Fibroblast of skin of left quadriceps (primary cell): Measurements from ENCODE around the gene S100A16.
"Not testable (repeated sequence)": the region's sequence is repeated elsewhere in the genome, so short reads cannot be mapped to it uniquely, and the experiment has no call there.

ENCODE experiments used
- DNase-seq, 2 experiments: peaks; one replicate each; pipeline ENCODE4 v3.0.0-alpha.2; 2013; ENCODE audit warnings: low read depth in 2 of 2

S100A16 gene

DNA sequence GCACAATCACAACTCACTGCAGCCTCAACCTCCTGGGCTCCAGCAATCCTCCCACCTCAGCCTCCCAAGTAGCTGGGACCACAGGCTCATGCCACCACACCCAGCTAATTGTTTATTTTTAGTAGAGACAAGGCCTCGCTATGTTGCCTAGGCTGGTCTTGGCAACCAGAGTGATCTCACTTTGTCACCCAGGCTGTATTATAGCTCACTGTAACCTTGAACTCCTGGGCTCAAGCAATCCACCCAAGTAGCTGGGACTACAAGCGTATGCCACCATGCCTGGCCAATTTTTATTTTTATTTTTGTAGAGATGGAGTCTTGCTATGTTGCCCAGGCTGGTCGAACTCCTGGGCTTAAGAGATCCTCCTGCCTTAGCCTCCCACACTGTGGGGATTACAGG lies 50.9 kb downstream of the S100A16 start:
- not testable (repeated sequence) for DNase-seq

DNA sequence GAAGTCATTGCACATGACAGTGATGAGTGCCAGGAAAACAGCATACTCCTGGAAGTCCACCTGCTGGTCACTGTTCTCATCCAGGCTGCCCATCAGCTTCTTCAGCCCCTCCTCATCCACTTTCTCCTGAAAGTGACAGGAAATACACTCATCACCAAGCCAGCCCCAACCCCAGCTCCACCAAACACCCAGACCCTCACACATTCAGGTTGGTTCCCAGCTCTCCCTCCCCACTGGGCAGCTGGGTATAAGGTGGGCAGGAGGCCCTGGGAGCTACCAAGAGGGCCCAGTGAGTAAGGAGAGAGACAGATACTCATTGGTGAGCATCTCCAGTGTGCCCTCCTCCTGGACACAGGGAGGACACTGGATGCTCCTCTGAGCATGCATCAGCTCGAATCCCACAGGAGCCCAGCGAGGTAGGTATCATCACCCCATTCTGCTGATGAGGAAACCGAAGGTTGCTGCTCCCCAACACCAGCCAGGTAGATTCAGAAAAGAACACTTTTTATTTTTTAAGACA lies 51.4 kb downstream of the S100A16 start:
- DNase-seq, result no peak

DNA sequence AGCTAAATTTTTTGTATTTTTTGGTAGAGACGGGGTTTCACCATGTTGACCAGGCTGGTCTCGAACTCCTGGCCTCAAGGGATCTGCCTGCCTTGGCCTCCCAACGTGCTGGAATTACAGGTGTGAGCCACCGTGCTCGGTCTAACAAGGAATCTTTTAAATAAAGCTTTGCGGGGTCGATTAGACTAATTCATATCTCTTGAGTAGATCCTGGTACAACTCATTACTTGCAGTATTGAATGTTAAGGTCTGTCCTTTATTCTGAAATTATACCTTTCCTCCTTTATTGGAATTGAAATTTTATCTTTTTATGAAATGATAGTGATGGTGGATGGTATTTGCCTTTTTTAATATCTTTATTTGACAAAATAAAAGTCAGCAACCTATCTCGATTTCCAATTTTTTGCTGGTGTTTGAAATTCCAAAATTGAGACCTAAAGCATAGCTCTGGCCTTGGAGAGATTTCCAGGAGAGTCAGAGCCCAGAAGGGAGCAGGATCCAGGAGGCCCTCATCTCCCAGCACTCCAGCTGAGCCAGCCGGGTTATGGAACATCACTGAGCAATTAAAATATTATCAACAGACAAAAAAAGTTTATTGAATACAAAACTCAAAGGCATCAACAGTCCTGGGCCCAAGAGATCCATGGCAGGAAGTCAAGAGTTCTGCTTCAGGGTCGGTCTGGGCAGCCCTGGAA lies 52.0 kb downstream of the S100A16 start:
- DNase-seq, result no peak

DNA sequence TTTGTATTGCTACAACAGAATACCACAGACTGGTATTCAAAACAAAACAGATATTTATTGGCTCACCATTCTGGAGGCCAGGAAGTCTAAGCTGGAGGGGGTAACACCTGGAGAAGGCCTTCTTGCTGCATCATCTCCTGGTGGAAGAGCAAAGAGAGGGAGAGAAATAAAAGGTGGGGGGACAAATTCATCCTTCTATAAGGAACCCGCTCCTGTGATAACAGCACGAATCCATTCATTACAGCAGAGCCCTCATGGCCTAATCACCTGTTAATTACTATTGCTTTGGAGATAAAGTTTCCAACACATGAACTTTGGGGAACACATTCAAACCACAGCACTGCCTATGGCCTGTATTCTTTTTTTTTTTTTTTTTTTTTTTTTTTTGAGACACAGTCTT lies 52.7 kb downstream of the S100A16 start:
- DNase-seq, result no peak

DNA sequence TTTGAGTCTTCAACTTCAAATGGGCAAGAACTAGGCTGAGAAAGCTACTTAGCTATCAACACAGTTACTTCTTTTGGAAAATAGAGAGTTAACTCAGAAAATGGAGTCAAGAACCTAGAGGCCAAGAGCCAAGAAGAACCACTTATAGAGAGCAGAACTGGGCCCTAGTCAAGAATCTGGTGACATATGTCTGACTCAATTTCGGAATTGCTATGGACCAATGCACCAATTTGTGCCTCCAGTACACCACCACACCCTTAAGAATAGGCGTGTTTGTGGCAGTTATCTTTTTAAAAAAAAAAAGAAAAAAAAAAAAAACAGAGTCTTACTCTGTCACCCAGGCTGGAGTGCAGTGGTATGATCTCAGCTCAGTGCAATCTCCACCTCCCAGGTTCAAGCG lies 55.1 kb downstream of the S100A16 start:
- no peak for DNase-seq
